Measurements from ENCODE around the gene SLC35D1.

SLC35D1 gene

DNA sequence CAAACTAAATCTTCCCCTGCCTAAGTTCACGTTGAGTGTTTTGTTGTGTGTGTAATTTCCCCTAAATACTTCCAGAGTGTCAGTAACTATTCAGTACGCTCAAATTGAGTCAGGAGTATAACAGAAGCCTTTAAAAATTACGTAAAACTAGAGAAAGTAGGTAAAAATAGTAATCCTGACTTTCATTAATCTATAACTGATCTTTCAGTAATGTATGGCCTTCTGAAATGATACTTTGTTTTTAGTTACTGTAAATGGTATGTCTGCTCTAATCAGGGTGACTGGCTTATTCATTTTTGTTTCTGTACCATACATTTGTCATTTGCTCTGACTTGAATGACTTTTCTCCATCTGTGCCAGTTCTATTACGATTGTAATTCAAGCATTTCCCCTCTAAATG is 99.7 kb downstream of the SLC35D1 start:
- Histone ChIP-seq H3K27ac (ENCODE audit: low read length) (no peak overlapping the region), H3K4me3 (ENCODE audit: low read length in 2 of 2) (no peak overlapping the region), H3K9me3 (ENCODE audit: control insufficient read depth in 2 of 2, low read length in 2 of 2) (no peaks in the 10 kb centered on the region), H3K36me3 (ENCODE audit: control insufficient read depth in 2 of 2, insufficient read depth in 2 of 2, low read length in 2 of 2) (peaks cover 7 to 22% of the 10 kb centered on the region in 2 donors), H3K9ac (ENCODE audit: low read length in 2 of 2) (no peak overlapping the region), H3K4me1 (ENCODE audit: control insufficient read depth, insufficient read depth, low read length) (no peaks in the 10 kb centered on the region), H3K27me3 (ENCODE audit: control insufficient read depth in 1 of 2, insufficient read depth in 2 of 2, low read length in 2 of 2) (no peaks in the 10 kb centered on the region)

- no peaks in the 10 kb centered on the region for H3K27me3 ChIP-seq (ENCODE audit: control insufficient read depth in 1 of 2, insufficient read depth in 2 of 2, low read length in 2 of 2)
- H3K9ac ChIP-seq (ENCODE audit: low read length in 2 of 2) = no peak overlapping the region
- no peaks in the 10 kb centered on the region for H3K9me3 ChIP-seq (ENCODE audit: control insufficient read depth in 2 of 2, low read length in 2 of 2)
- no peak overlapping the region for H3K4me3 ChIP-seq (ENCODE audit: low read length in 2 of 2)
- H3K4me1 ChIP-seq (ENCODE audit: control insufficient read depth, insufficient read depth, low read length) = no peaks in the 10 kb centered on the region
- no peak overlapping the region for H3K27ac ChIP-seq (ENCODE audit: low read length)
- peaks cover 23 to 26% of the 10 kb centered on the region in 2 donors for H3K36me3 ChIP-seq (ENCODE audit: control insufficient read depth in 2 of 2, insufficient read depth in 2 of 2, low read length in 2 of 2)
These were observed 102.4 kb downstream of the SLC35D1 start for GRCh38 chr1:66951513-66951912.
